Measurements from ENCODE around the gene GSTT2. TPM values are rescaled to one million over a fixed set of nuclear protein-coding genes. Genes with fewer than 3 reads are reported as not detected.

The GSTT2 gene
- total and polyA plus RNA-seq, 2 experiments from 2014 or later, result 0.44 TPM; not detected in 1

DNA sequence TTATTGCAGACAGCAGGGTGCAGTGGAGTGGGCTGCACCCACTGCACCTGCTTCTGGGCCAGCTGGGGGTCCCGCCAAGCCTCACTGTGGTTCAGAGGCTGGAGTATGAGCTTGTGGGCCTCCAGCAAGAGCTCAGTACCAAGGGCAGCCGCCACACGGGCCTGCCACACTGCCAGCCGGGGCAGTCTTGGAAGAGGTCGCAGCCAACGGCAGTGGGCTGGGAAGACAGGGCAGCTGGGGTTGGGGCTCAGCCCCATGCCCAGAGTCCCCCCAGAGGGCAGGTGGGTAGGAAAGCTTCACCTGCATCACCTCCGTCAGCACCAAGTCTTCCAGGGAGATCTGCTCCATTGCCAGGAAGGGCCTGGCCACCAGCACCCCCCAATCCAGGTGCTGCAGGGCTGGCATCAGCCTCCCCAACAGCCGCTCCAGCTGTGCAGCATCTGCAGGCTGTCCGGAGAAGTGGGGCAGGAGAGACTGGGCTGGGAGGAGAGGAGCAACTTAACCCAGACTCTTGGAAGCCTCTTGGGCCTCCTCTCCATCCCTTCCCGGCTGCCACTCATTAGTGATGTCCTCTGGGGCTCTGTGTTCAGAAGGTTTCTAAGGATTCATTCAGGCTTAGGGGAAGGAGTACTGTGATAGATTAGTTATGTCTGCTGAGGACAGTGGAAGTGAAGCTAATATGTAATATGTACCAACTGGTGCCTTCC lies 26.4 kb downstream of the GSTT2 start:
- Mint-ChIP-seq H3K36me3 (ENCODE audit: low read depth) (peaks cover 6% of the 10 kb centered on the region; the same call in 1 of the 3 replicates), H3K27ac (no peak overlapping the region)

GRCh38 chr22:24006914-24007214 lies 26.9 kb downstream of the GSTT2 start:
- Histone ChIP-seq H3K4me2 (no peak overlapping the region), H3K9me2 (ENCODE audit: insufficient read depth) (no peaks in the 10 kb centered on the region), H4K20me1 (replicated peaks; ENCODE audit: insufficient read depth) (no peaks in the 10 kb centered on the region), H3K4me1 (ENCODE audit: insufficient read depth) (peaks cover 2% of the 10 kb centered on the region; the same call in 1 of the 2 replicates), H3K27ac (ENCODE audit: low read depth) (no peak overlapping the region), H3K4me3 (no peak overlapping the region), H2AFZ (no peak overlapping the region), H3K27me3 (ENCODE audit: insufficient read depth) (no peaks in the 10 kb centered on the region), H3F3A (replicated peaks; ENCODE audit: low read depth) (0 out of 2 replicates have a peak, but pooled peaks cover 7% of the 10 kb centered on the region), H3K36me3 (ENCODE audit: insufficient read depth) (no peaks in the 10 kb centered on the region), H3K79me2 (replicated peaks; ENCODE audit: insufficient read depth) (peaks cover 5% of the 10 kb centered on the region)
- H3K27me3 Mint-ChIP-seq (ENCODE audit: insufficient read depth, low read depth, poor library complexity), result peaks cover 20% of the 10 kb centered on the region
- H3K27ac Mint-ChIP-seq, result no peak overlapping the region
- H3K4me1 Mint-ChIP-seq, result no peaks in the 10 kb centered on the region; the same call in 1 of the 3 replicates
- H3K36me3 Mint-ChIP-seq (ENCODE audit: low read depth), result peaks cover 6% of the 10 kb centered on the region; the same call in 1 of the 3 replicates
- peaks cover 11% of the 10 kb centered on the region for H3K9me3 Mint-ChIP-seq
- no peak overlapping the region for H3K4me3 Mint-ChIP-seq
- ATAC-seq (no peak), DNase-seq (ENCODE audit: low spot score) (no peak)
- TF ChIP-seq, protein P1, sequence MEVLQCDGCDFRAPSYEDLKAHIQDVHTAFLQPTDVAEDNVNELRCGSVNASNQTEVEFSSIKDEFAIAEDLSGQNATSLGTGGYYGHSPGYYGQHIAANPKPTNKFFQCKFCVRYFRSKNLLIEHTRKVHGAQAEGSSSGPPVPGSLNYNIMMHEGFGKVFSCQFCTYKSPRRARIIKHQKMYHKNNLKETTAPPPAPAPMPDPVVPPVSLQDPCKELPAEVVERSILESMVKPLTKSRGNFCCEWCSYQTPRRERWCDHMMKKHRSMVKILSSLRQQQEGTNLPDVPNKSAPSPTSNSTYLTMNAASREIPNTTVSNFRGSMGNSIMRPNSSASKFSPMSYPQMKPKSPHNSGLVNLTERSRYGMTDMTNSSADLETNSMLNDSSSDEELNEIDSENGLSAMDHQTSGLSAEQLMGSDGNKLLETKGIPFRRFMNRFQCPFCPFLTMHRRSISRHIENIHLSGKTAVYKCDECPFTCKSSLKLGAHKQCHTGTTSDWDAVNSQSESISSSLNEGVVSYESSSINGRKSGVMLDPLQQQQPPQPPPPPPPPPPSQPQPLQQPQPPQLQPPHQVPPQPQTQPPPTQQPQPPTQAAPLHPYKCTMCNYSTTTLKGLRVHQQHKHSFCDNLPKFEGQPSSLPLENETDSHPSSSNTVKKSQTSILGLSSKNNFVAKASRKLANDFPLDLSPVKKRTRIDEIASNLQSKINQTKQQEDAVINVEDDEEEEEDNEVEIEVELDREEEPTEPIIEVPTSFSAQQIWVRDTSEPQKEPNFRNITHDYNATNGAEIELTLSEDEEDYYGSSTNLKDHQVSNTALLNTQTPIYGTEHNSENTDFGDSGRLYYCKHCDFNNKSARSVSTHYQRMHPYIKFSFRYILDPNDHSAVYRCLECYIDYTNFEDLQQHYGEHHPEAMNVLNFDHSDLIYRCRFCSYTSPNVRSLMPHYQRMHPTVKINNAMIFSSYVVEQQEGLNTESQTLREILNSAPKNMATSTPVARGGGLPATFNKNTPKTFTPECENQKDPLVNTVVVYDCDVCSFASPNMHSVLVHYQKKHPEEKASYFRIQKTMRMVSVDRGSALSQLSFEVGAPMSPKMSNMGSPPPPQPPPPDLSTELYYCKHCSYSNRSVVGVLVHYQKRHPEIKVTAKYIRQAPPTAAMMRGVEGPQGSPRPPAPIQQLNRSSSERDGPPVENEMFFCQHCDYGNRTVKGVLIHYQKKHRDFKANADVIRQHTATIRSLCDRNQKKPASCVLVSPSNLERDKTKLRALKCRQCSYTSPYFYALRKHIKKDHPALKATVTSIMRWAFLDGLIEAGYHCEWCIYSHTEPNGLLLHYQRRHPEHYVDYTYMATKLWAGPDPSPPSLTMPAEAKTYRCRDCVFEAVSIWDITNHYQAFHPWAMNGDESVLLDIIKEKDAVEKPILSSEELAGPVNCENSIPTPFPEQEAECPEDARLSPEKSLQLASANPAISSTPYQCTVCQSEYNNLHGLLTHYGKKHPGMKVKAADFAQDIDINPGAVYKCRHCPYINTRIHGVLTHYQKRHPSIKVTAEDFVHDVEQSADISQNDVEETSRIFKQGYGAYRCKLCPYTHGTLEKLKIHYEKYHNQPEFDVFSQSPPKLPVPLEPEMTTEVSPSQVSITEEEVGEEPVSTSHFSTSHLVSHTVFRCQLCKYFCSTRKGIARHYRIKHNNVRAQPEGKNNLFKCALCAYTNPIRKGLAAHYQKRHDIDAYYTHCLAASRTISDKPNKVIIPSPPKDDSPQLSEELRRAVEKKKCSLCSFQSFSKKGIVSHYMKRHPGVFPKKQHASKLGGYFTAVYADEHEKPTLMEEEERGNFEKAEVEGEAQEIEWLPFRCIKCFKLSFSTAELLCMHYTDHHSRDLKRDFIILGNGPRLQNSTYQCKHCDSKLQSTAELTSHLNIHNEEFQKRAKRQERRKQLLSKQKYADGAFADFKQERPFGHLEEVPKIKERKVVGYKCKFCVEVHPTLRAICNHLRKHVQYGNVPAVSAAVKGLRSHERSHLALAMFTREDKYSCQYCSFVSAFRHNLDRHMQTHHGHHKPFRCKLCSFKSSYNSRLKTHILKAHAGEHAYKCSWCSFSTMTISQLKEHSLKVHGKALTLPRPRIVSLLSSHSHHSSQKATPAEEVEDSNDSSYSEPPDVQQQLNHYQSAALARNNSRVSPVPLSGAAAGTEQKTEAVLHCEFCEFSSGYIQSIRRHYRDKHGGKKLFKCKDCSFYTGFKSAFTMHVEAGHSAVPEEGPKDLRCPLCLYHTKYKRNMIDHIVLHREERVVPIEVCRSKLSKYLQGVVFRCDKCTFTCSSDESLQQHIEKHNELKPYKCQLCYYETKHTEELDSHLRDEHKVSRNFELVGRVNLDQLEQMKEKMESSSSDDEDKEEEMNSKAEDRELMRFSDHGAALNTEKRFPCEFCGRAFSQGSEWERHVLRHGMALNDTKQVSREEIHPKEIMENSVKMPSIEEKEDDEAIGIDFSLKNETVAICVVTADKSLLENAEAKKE (CRISPR knock-in tag; IDR thresholded peaks at IDR 0.05), result no peak
- no peak for TF ChIP-seq JUNB (IDR thresholded peaks at IDR 0.05; ENCODE audit: unreplicated experiment)

More for the DNA sequence above, 26.4 kb downstream of the GSTT2 start:
- H3K9me2 ChIP-seq (ENCODE audit: insufficient read depth), result no peaks in the 10 kb centered on the region; the same call in 1 of the 2 replicates
- H3K4me2 ChIP-seq, result no peak overlapping the region
- DNase-seq (ENCODE audit: low spot score) (no peak), ATAC-seq (no peak)
- peaks cover 25% of the 10 kb centered on the region for H3K27me3 Mint-ChIP-seq (ENCODE audit: insufficient read depth, low read depth, poor library complexity)
- H3K36me3 ChIP-seq (ENCODE audit: insufficient read depth), result no peaks in the 10 kb centered on the region
- H3K4me1 Mint-ChIP-seq, result peaks cover 5% of the 10 kb centered on the region
- TF ChIP-seq EZH2 (IDR thresholded peaks at IDR 0.05; ENCODE audit: low read depth, unreplicated experiment) (no peak), REST (IDR thresholded peaks at IDR 0.05; ENCODE audit: unreplicated experiment) (no peak), ZNF114 (CRISPR knock-in tag; IDR thresholded peaks at IDR 0.05) (no peak), POLR2AphosphoS5 (IDR thresholded peaks at IDR 0.05; ENCODE audit: low read depth) (no peak), JUNB (IDR thresholded peaks at IDR 0.05; ENCODE audit: unreplicated experiment) (no peak), NANOG (IDR thresholded peaks at IDR 0.05; ENCODE audit: borderline replicate concordance) (no peak)
- no peak overlapping the region for H3K4me3 Mint-ChIP-seq
- no peak overlapping the region for H3K4me3 ChIP-seq
- H3K27ac ChIP-seq (ENCODE audit: low read depth), result no peak overlapping the region
- no peaks in the 10 kb centered on the region for H3K27me3 ChIP-seq (ENCODE audit: insufficient read depth)
- H3K9me3 Mint-ChIP-seq, result peaks cover 11% of the 10 kb centered on the region
- H3K79me2 ChIP-seq (replicated peaks; ENCODE audit: insufficient read depth), result no peaks in the 10 kb centered on the region; the same call in 1 of the 2 replicates
- H3F3A ChIP-seq (replicated peaks; ENCODE audit: low read depth), result 0 out of 2 replicates have a peak, but pooled peaks cover 4% of the 10 kb centered on the region
- peaks cover 5% of the 10 kb centered on the region for H3K4me1 ChIP-seq (ENCODE audit: insufficient read depth)
- no peaks in the 10 kb centered on the region for H4K20me1 ChIP-seq (replicated peaks; ENCODE audit: insufficient read depth)
- no peak overlapping the region for H2AFZ ChIP-seq

Measured in GM23338 (cell line).